ENCODE results near the gene GRK1. TPM values are rescaled to one million over a fixed set of nuclear protein-coding genes. Genes with fewer than 3 reads are reported as not detected.

GRK1 gene
- total and polyA plus RNA-seq, 2 of the 4 experiments (the other 2 are of a cell fraction) = not detected

DNA sequence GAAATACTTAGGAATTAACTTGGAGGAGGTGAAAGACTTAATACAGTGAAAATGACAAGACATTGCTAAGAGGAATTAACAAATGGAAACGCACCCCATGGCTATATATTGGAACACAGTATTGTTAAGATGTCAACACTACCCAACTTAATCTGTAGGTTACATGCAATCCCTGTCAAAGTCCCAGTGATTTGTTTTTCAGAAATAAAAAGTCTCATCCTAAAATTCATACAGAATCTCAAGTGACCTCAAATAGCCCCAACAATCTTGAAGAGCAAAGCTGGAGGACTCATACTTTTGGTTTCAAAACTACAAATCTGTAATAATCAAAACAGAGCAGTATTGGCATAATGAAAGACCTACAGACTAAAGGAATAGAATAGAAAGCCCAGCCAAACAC lies 22.2 kb upstream of the GRK1 start:
- H2BK120ac ChIP-seq (ENCODE audit: low read depth, low read length) = no peak overlapping the region
- no peak overlapping the region for H2BK20ac ChIP-seq (ENCODE audit: low read depth, low read length)
- no peaks in the 10 kb centered on the region for H3K9me3 ChIP-seq (ENCODE audit: control insufficient read depth, insufficient read depth, low read length)
- no peaks in the 10 kb centered on the region for H3K27me3 ChIP-seq (ENCODE audit: control insufficient read depth, insufficient read depth, low read length)
- H3K36me3 ChIP-seq (ENCODE audit: control insufficient read depth, insufficient read depth, low read length) = peaks cover 10% of the 10 kb centered on the region
- intact Hi-C loops (cut with micrococcal nuclease) = no loop called here
- ChIA-PET POLR2A (ENCODE audit: unreplicated experiment) (no interaction called here), CTCF (no interaction called here)
- no peak overlapping the region for H3K4ac ChIP-seq (ENCODE audit: low read depth, low read length)
- no peak overlapping the region for H3K4me3 ChIP-seq (ENCODE audit: insufficient read depth, low read depth, low read length)
- no peak overlapping the region for H3K23ac ChIP-seq (ENCODE audit: low read depth, low read length)
- H3K79me1 ChIP-seq (ENCODE audit: low read depth in 1 of 2, low read length in 2 of 2) = peaks cover 0 to 2% of the 10 kb centered on the region in 2 experiments; a peak in 1 of 4 replicates
- H4K8ac ChIP-seq (ENCODE audit: low read depth in 2 of 2, low read length in 2 of 2) = no peak overlapping the region
- H3K56ac ChIP-seq (ENCODE audit: extremely low read depth, insufficient read depth, low read length) = no peak overlapping the region
- no peak overlapping the region for H3K4me2 ChIP-seq (ENCODE audit: low read depth, low read length)
- dilution Hi-C loops (cut with HindIII; ENCODE audit: low sequenced_read_pairs, unreplicated experiment) = no loop called here
- in situ Hi-C loops (cut with MboI; ENCODE audit: low sequenced_read_pairs) = no loop called here
- no peaks in the 10 kb centered on the region for H4K20me1 ChIP-seq (ENCODE audit: insufficient read depth, low read length)
- H3K9me1 ChIP-seq (ENCODE audit: insufficient read depth, low read length) = 0 out of 2 replicates have a peak, but pooled peaks cover 4% of the 10 kb centered on the region
- no peak overlapping the region for H2AK9ac ChIP-seq (replicated peaks; ENCODE audit: low read depth, low read length, poor library complexity)
- H3K14ac ChIP-seq (replicated peaks; ENCODE audit: low read depth, low read length) = no peak overlapping the region
- no peak overlapping the region for H3K18ac ChIP-seq (ENCODE audit: low read depth, low read length)
- no peak overlapping the region for H2BK15ac ChIP-seq (ENCODE audit: low read depth, low read length)
- no peak overlapping the region for H3K27ac ChIP-seq (ENCODE audit: insufficient read depth, low read length)
- H3K9ac ChIP-seq (ENCODE audit: low read depth, low read length) = no peak overlapping the region
- no peak overlapping the region for H4K91ac ChIP-seq (ENCODE audit: insufficient read depth, low read depth, low read length)
- DNase-seq (no peak), ATAC-seq (ENCODE audit: low read depth) (no peak)
- no CpG with 5 or more reads among the region's 1 CpG for WGBS, 2 experiments (ENCODE audit: extremely low coverage in 2 of 2, insufficient read length in 1 of 2)
- no peak overlapping the region for H4K5ac ChIP-seq (ENCODE audit: low read depth, low read length)
- TF ChIP-seq FOS (IDR thresholded peaks at IDR 0.05; ENCODE audit: low read depth, low read length) = no peak
- no peak for TF ChIP-seq RCOR1 (IDR thresholded peaks at IDR 0.05; ENCODE audit: insufficient replicate concordance, low read length)
- TF ChIP-seq MAZ (IDR thresholded peaks at IDR 0.05; ENCODE audit: borderline replicate concordance, low read depth, low read length) = no peak
- no peak for TF ChIP-seq MAFK (IDR thresholded peaks at IDR 0.05; ENCODE audit: low read depth, low read length)
- no peak for TF ChIP-seq NFE2L2 (IDR thresholded peaks at IDR 0.05; ENCODE audit: low read depth, low read length)
- no peak for TF ChIP-seq BHLHE40 (IDR thresholded peaks at IDR 0.05; ENCODE audit: low read depth, low read length)
- no peak for TF ChIP-seq MXI1 (IDR thresholded peaks at IDR 0.05; ENCODE audit: borderline replicate concordance, low read depth, low read length)
- no peak for TF ChIP-seq SMC3 (IDR thresholded peaks at IDR 0.05; ENCODE audit: low read depth, low read length)
- no peak for TF ChIP-seq RAD21 (IDR thresholded peaks at IDR 0.05; ENCODE audit: low read length)
- TF ChIP-seq, protein P1, sequence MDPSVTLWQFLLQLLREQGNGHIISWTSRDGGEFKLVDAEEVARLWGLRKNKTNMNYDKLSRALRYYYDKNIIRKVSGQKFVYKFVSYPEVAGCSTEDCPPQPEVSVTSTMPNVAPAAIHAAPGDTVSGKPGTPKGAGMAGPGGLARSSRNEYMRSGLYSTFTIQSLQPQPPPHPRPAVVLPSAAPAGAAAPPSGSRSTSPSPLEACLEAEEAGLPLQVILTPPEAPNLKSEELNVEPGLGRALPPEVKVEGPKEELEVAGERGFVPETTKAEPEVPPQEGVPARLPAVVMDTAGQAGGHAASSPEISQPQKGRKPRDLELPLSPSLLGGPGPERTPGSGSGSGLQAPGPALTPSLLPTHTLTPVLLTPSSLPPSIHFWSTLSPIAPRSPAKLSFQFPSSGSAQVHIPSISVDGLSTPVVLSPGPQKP (IDR thresholded peaks at IDR 0.05; ENCODE audit: borderline replicate concordance, low read depth, low read length) = no peak
- no peak for TF ChIP-seq CHD1 (IDR thresholded peaks at IDR 0.05; ENCODE audit: low read depth, low read length)
- TF ChIP-seq RFX5 (IDR thresholded peaks at IDR 0.05; ENCODE audit: low read depth, low read length) = no peak
- H3K4me1 ChIP-seq (ENCODE audit: control insufficient read depth, insufficient read depth, low read length) = no peaks in the 10 kb centered on the region; the same call in 1 of the 2 replicates
- H2BK5ac ChIP-seq (ENCODE audit: low read depth, low read length, poor library complexity, severe bottlenecking) = no peak overlapping the region
- H2AK5ac ChIP-seq (ENCODE audit: low read depth, low read length) = no peak overlapping the region
- H2AFZ ChIP-seq (replicated peaks; ENCODE audit: low read length, poor library complexity) = no peak overlapping the region
- BruUV-seq (replicated peaks) = no TSS peak

Measured in IMR-90 (cell line).